Activated B cell treated with CpG ODN at 0.5 μM for 24 hours (primary cell): Measurements from ENCODE around the gene ADISSP. TPM values are rescaled to one million over a fixed set of nuclear protein-coding genes. Genes with fewer than 3 reads are reported as not detected.

Source experiments
- ATAC-seq: fragments of 200-7000 bp; cut with Tn5 transposase; one replicate; pipeline ENCODE4 v1.10.0; 2021; ENCODE audit warnings: low read depth, mild to moderate bottlenecking, moderate library complexity
- CTCF ChIA-PET: fragments of 350-600 bp; sonication (Branson Sonifier 250); formaldehyde crosslinking; loops from one replicate; lab custom pipeline; 2021; ENCODE audit warnings: antibody characterized with exemption; lab: Charles Lee
- POLR2A ChIA-PET: fragments of 350-600 bp; sonication (Branson Sonifier 250); formaldehyde crosslinking; loops from one replicate; lab custom pipeline; 2021; ENCODE audit warnings: antibody characterized with exemption; lab: Charles Lee
- DNase-seq: peaks from one replicate; pipeline ENCODE4 v3.0.0; 2022
- H3K27ac Mint-ChIP-seq: one replicate; pipeline ENCODE4 v1.8.0; 2020; ENCODE audit warnings: mixed read lengths
- H3K27me3 Mint-ChIP-seq: one replicate; pipeline ENCODE4 v1.8.0; 2021; ENCODE audit warnings: mixed read lengths
- H3K36me3 Mint-ChIP-seq: one replicate; pipeline ENCODE4 v1.8.0; 2021; ENCODE audit warnings: low read depth, mixed read lengths
- H3K4me1 Mint-ChIP-seq: one replicate; pipeline ENCODE4 v1.8.0; 2021; ENCODE audit warnings: mixed read lengths
- H3K4me3 Mint-ChIP-seq: one replicate; pipeline ENCODE4 v1.8.0; 2020; ENCODE audit warnings: mild to moderate bottlenecking, mixed read lengths
- H3K9me3 Mint-ChIP-seq: one replicate; pipeline ENCODE4 v1.8.0; 2020; ENCODE audit warnings: mixed read lengths
- intact Hi-C: fragments of 100-400 bp; cut with micrococcal nuclease; formaldehyde crosslinking; loops from one replicate; pipeline ENCODE4 v1.15.1; 2024
- total RNA-seq: library from RNA; stranded (reverse); gene quantifications from 2 replicates; pipeline ENCODE4 v1.2.3, GENCODE V29; 2022
- TF ChIP-seq, protein P1 (sequence below): fragments of 200-600 bp; IDR thresholded peaks from one replicate; pipeline ENCODE4 v1.8.0; 2022; ENCODE audit warnings: antibody characterized with exemption, mild to moderate bottlenecking

Gene ADISSP
- total RNA-seq, 1 donor from 2014 or later: 29.9 TPM

DNA sequence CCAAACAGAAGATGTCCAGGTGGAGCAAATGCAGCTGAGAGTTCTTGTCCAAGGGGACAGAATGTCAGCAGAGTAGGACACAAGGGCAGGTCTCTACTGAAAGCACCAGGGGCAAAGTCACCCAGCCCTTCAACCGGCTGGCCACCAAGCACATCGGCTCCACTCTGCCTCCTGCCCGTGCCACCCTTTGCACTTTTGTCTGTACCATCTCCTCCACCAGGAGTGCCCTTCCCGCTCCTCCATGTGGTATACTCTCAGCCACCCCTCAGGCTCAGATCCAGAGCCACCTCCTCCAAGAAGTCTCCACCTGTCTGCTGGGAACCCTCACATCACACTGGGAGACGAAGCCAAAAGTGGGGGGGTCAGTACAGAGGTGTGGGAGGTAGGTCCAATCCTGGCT is 39.2 kb downstream of the ADISSP start:
- intact Hi-C loops: no loop called here
- peaks cover 53% of the 10 kb centered on the region for H3K27me3 Mint-ChIP-seq
- TF ChIP-seq, protein P1, sequence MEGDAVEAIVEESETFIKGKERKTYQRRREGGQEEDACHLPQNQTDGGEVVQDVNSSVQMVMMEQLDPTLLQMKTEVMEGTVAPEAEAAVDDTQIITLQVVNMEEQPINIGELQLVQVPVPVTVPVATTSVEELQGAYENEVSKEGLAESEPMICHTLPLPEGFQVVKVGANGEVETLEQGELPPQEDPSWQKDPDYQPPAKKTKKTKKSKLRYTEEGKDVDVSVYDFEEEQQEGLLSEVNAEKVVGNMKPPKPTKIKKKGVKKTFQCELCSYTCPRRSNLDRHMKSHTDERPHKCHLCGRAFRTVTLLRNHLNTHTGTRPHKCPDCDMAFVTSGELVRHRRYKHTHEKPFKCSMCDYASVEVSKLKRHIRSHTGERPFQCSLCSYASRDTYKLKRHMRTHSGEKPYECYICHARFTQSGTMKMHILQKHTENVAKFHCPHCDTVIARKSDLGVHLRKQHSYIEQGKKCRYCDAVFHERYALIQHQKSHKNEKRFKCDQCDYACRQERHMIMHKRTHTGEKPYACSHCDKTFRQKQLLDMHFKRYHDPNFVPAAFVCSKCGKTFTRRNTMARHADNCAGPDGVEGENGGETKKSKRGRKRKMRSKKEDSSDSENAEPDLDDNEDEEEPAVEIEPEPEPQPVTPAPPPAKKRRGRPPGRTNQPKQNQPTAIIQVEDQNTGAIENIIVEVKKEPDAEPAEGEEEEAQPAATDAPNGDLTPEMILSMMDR: no peak
- no peaks in the 10 kb centered on the region for H3K4me1 Mint-ChIP-seq
- DNase-seq: no peak
- ChIA-PET CTCF (interaction anchor here (1.6 kb wide), 1 partner anchor 18 kb away, joined by 4 read pairs; no protein-coding TSS in a partner anchor), POLR2A (no interaction called here)
- no peak overlapping the region for H3K4me3 Mint-ChIP-seq
- no peaks in the 10 kb centered on the region for H3K9me3 Mint-ChIP-seq
- no peak for ATAC-seq
- H3K27ac Mint-ChIP-seq: no peak overlapping the region
- H3K36me3 Mint-ChIP-seq: no peaks in the 10 kb centered on the region

DNA sequence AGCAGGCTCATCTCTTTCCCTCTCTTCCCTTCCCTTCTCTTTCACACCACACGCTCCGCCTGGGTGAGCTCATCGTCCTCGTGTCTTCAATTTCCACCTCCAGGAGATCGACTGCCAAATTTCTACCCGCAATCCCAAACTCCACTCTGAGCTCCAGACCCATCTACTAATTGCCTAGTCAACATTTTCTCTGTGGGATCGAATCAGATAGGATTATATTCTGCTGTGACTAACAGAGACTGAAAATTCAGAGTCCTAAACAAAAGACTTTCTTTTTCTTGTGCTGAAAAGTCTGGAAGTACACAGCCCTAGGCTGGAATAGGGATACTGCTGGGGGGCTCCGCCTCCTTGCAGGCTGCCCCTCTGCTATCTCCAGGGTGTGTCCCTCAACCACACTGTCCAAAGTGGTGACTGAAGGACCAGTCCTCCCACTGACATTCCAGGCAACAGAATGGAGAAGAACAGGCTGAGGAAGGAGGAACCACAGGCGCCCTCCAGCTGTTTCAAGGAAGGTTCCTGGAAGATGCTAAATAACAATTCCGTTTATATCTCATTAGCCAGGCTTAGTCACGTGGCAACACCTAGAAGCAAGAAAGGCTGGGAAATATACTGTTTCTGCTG is 40.0 kb downstream of the ADISSP start:
- Mint-ChIP-seq H3K27ac (no peak overlapping the region), H3K4me1 (no peaks in the 10 kb centered on the region), H3K9me3 (no peaks in the 10 kb centered on the region), H3K36me3 (no peaks in the 10 kb centered on the region), H3K27me3 (peaks cover 46% of the 10 kb centered on the region), H3K4me3 (no peak overlapping the region)
- ChIA-PET POLR2A (no interaction called here), CTCF (no interaction called here)
- intact Hi-C loops: no loop called here
- no peak for DNase-seq
- ATAC-seq: no peak
- TF ChIP-seq, protein P1: no peak

DNA sequence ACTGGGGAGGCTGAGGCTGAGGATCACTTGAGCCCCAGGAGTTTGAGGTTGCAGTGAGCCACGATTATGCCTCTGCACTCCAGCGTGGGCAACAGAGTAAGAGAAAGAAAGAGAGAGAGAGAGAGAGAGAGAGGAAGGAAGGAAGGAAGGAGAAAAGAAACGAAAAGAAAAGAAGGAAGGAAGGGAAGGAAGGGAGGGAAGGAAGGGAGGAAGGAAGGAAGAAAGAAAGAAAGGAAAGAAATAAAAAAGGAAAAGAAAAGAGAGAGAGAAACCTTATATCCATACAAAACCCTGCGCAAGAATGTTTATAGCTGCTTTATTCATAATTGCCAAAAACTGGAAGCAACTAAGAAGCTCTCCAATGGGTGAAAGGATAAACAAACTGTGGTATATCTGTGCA is 43.2 kb downstream of the ADISSP start:
- Mint-ChIP-seq H3K4me3 (no peak overlapping the region), H3K36me3 (no peaks in the 10 kb centered on the region), H3K9me3 (no peaks in the 10 kb centered on the region), H3K27ac (no peak overlapping the region), H3K4me1 (no peaks in the 10 kb centered on the region), H3K27me3 (peaks cover 33% of the 10 kb centered on the region)
- ATAC-seq: no peak
- TF ChIP-seq, protein P1: no peak
- ChIA-PET CTCF (no interaction called here), POLR2A (no interaction called here)
- DNase-seq: no peak
- intact Hi-C loops: no loop called here

DNA sequence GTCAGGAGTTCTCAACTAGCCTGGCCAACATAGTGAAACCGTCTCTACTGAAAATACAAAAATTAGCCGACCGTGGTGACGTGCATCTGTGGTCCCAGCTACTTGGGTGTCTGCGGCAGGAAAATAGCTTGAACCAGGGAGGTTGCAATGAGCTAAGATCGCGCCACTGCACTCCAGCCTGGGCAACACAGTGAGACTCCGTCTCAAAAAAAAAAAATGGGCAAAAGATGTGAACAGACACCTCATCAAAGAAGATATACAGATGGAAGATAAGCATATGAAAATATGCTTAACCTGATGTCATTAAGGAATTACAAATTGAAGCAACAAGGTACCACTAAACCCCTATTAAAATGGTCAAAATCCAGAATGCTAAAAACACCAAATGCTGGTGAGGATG is 44.3 kb downstream of the ADISSP start:
- TF ChIP-seq, protein P1: no peak
- H3K4me3 Mint-ChIP-seq: no peak overlapping the region
- H3K27ac Mint-ChIP-seq: no peak overlapping the region
- POLR2A ChIA-PET: no interaction called here
- CTCF ChIA-PET: no interaction called here
- peaks cover 32% of the 10 kb centered on the region for H3K27me3 Mint-ChIP-seq
- ATAC-seq (no peak), DNase-seq (no peak)
- H3K4me1 Mint-ChIP-seq: no peaks in the 10 kb centered on the region
- intact Hi-C loops: no loop called here
- H3K36me3 Mint-ChIP-seq: no peaks in the 10 kb centered on the region
- no peaks in the 10 kb centered on the region for H3K9me3 Mint-ChIP-seq

DNA sequence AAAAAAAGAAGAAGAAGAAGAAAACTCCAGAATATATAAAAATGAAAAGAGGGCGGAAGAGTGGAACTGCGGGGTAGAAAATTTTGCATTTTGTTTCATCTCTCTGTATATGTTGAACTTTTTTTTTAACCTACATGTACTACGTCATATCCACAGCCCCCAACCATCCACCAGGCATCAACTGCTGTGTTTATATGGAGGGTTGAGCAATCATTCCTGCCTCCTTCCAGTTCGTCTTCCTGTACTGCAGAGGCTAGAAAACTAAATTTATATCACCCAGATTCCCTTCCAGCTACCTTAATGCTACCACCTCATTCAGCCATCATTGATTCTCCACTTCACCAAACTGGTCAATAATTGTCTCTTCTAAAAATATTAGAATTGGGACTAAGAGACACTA is 45.6 kb downstream of the ADISSP start:
- ATAC-seq: no peak

More for the DNA sequence above, 45.6 kb downstream of the ADISSP start:
- intact Hi-C loops: no loop called here
- DNase-seq: no peak
- TF ChIP-seq, protein P1: no peak
- ChIA-PET POLR2A (no interaction called here), CTCF (interaction anchor here (1.1 kb wide), 1 partner anchor 12 kb away, joined by 3 read pairs; no protein-coding TSS in a partner anchor)
- Mint-ChIP-seq H3K27me3 (peaks cover 25% of the 10 kb centered on the region), H3K9me3 (no peaks in the 10 kb centered on the region), H3K4me1 (no peaks in the 10 kb centered on the region), H3K4me3 (no peak overlapping the region), H3K27ac (no peak overlapping the region), H3K36me3 (no peaks in the 10 kb centered on the region)
